Astrocyte (in vitro differentiated cells and primary cell): ENCODE data around the gene PGGHG. TPM values are rescaled to one million over a fixed set of nuclear protein-coding genes. Genes with fewer than 3 reads are reported as not detected.

Experiments
- DNase-seq: peaks from one replicate; pipeline ENCODE4 v3.0.0-alpha.2; 2010; ENCODE audit warnings: low read depth
- FAIRE-seq: peaks from 2 replicates; lab custom pipeline; 2011; peaks lifted over from hg19 to GRCh38; lab: Jason Lieb, UNC
- H2AFZ ChIP-seq: 2 replicates; pipeline ENCODE4 v1.6.0; 2012; ENCODE audit warnings: low read depth, low read length, inconsistent platforms
- H3K27ac ChIP-seq: 2 replicates; pipeline ENCODE4 v1.5.1; 2011; ENCODE audit warnings: low read depth, low read length, inconsistent platforms
- H3K27me3 ChIP-seq: 2 replicates; pipeline ENCODE4 v1.6.0; 2011; ENCODE audit warnings: low read length, inconsistent platforms; ENCODE audit not compliant: insufficient read depth
- H3K36me3 ChIP-seq: 2 replicates; pipeline ENCODE4 v1.5.1; 2011; ENCODE audit warnings: low read length, inconsistent platforms; ENCODE audit not compliant: insufficient read depth
- H3K4me1 ChIP-seq: 2 replicates; pipeline ENCODE4 v1.5.1; 2011; ENCODE audit warnings: low read length, inconsistent platforms; ENCODE audit not compliant: insufficient read depth
- H3K4me2 ChIP-seq: 2 replicates; pipeline ENCODE4 v1.6.0; 2012; ENCODE audit warnings: low read length, inconsistent platforms
- H3K4me3 ChIP-seq: 2 replicates; pipeline ENCODE4 v1.5.1; 2011; ENCODE audit warnings: low read depth, mild to moderate bottlenecking, low read length, inconsistent platforms; ENCODE audit not compliant: insufficient read depth
- H3K79me2 ChIP-seq: 2 replicates; pipeline ENCODE4 v1.6.0; 2012; ENCODE audit warnings: mild to moderate bottlenecking, low read length, inconsistent platforms; ENCODE audit not compliant: insufficient read depth
- H3K9ac ChIP-seq: 2 replicates; pipeline ENCODE4 v1.6.0; 2012; ENCODE audit warnings: mild to moderate bottlenecking, low read length, inconsistent platforms
- H3K9me3 ChIP-seq: 2 replicates; pipeline ENCODE4 v1.5.1; 2012; ENCODE audit warnings: low read depth, mild to moderate bottlenecking, low read length, inconsistent platforms; ENCODE audit not compliant: insufficient read depth
- H4K20me1 ChIP-seq: 2 replicates; pipeline ENCODE4 v1.6.0; 2012; ENCODE audit warnings: low read length, inconsistent platforms; ENCODE audit not compliant: insufficient read depth
- H3K27ac Mint-ChIP-seq: one replicate; pipeline ENCODE4 v1.8.0; 2021; ENCODE audit warnings: mild to moderate bottlenecking, mixed read lengths; ENCODE audit not compliant: unreplicated experiment
- H3K27me3 Mint-ChIP-seq: one replicate; pipeline ENCODE4 v1.8.0; 2021; ENCODE audit warnings: low read depth, mixed read lengths; ENCODE audit not compliant: unreplicated experiment
- H3K36me3 Mint-ChIP-seq: one replicate; pipeline ENCODE4 v1.8.0; 2021; ENCODE audit warnings: low read depth, mixed read lengths; ENCODE audit not compliant: unreplicated experiment
- H3K4me1 Mint-ChIP-seq: one replicate; pipeline ENCODE4 v1.8.0; 2021; ENCODE audit warnings: low read depth, mixed read lengths; ENCODE audit not compliant: unreplicated experiment
- H3K4me3 Mint-ChIP-seq: one replicate; pipeline ENCODE4 v1.8.0; 2021; ENCODE audit warnings: mild to moderate bottlenecking, moderate library complexity, mixed read lengths; ENCODE audit not compliant: unreplicated experiment
- H3K9me3 Mint-ChIP-seq: one replicate; pipeline ENCODE4 v1.8.0; 2021; ENCODE audit warnings: mild to moderate bottlenecking, mixed read lengths; ENCODE audit not compliant: unreplicated experiment
- EZH2 ChIP-seq: IDR thresholded peaks from 2 replicates; pipeline ENCODE4 v1.6.1; 2012; ENCODE audit warnings: mild to moderate bottlenecking, low read length, inconsistent platforms; ENCODE audit not compliant: insufficient read depth
- total RNA-seq: library from RNA; stranded (reverse); gene quantifications from 2 replicates; pipeline ENCODE4 v1.2.1, GENCODE V29; 2021
- TF ChIP-seq, protein P1 (sequence below): IDR thresholded peaks from 2 replicates; pipeline ENCODE4 v1.5.1; 2011; ENCODE audit warnings: low read depth, mild to moderate bottlenecking, inconsistent platforms, low read length, moderate library complexity; ENCODE audit not compliant: insufficient read depth

Gene PGGHG
- total RNA-seq, 1 donor from 2014 or later: 25.1 TPM

GRCh38 chr11:344836-345578 is 56.1 kb downstream of the PGGHG start:
- Mint-ChIP-seq H3K4me3 (no peak overlapping the region), H3K9me3 (peaks cover 1% of the 10 kb centered on the region), H3K36me3 (no peaks in the 10 kb centered on the region), H3K27me3 (peaks cover 2% of the 10 kb centered on the region), H3K4me1 (no peaks in the 10 kb centered on the region), H3K27ac (no peak overlapping the region)
- DNase-seq: no peak
- Histone ChIP-seq H3K9ac (no peak overlapping the region), H3K36me3 (no peaks in the 10 kb centered on the region), H3K79me2 (no peaks in the 10 kb centered on the region), H3K27me3 (no peaks in the 10 kb centered on the region), H4K20me1 (no peaks in the 10 kb centered on the region), H3K4me1 (no peaks in the 10 kb centered on the region), H2AFZ (no peak overlapping the region), H3K4me3 (no peak overlapping the region), H3K9me3 (no peaks in the 10 kb centered on the region), H3K4me2 (no peak overlapping the region), H3K27ac (no peak overlapping the region)
- no peak for FAIRE-seq
- TF ChIP-seq, protein P1, sequence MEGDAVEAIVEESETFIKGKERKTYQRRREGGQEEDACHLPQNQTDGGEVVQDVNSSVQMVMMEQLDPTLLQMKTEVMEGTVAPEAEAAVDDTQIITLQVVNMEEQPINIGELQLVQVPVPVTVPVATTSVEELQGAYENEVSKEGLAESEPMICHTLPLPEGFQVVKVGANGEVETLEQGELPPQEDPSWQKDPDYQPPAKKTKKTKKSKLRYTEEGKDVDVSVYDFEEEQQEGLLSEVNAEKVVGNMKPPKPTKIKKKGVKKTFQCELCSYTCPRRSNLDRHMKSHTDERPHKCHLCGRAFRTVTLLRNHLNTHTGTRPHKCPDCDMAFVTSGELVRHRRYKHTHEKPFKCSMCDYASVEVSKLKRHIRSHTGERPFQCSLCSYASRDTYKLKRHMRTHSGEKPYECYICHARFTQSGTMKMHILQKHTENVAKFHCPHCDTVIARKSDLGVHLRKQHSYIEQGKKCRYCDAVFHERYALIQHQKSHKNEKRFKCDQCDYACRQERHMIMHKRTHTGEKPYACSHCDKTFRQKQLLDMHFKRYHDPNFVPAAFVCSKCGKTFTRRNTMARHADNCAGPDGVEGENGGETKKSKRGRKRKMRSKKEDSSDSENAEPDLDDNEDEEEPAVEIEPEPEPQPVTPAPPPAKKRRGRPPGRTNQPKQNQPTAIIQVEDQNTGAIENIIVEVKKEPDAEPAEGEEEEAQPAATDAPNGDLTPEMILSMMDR: no peak
- TF ChIP-seq EZH2: no peak

Other genes with a start within 250 kb of the PGGHG start
- not detected in 2 replicates for gene SCGB1C1, start 96.0 kb upstream of the PGGHG start, total RNA-seq
- 73.2 and 81.6 TPM in 2 replicates for gene BET1L, start 81.7 kb upstream of the PGGHG start, total RNA-seq
- 157 TPM in 2 replicates for gene RIC8A, start 81.4 kb upstream of the PGGHG start, total RNA-seq
- 10.9 and 12.0 TPM in 2 replicates for gene SIRT3, start 52.8 kb upstream of the PGGHG start, total RNA-seq
- gene PSMD13, start 52.1 kb upstream of the PGGHG start, total RNA-seq: 131 and 137 TPM in 2 replicates
- gene NLRP6, start 10.7 kb upstream of the PGGHG start, total RNA-seq: not detected in 2 replicates
- not detected in 2 replicates for gene IFITM5, start 10.4 kb downstream of the PGGHG start, total RNA-seq
- 474 and 575 TPM in 2 replicates for gene IFITM2, start 18.7 kb downstream of the PGGHG start, total RNA-seq
- gene IFITM1, start 24.9 kb downstream of the PGGHG start, total RNA-seq: 526 and 631 TPM in 2 replicates
- 642 and 757 TPM in 2 replicates for gene IFITM3, start 31.7 kb downstream of the PGGHG start, total RNA-seq
- 64.6 and 68.5 TPM in 2 replicates for gene B4GALNT4, start 80.4 kb downstream of the PGGHG start, total RNA-seq
- 1.1 and 2.1 TPM in 2 replicates for gene PKP3, start 105.1 kb downstream of the PGGHG start, total RNA-seq
- gene SIGIRR, start 125.9 kb downstream of the PGGHG start, total RNA-seq: 6.2 and 7.2 TPM in 2 replicates
- gene ANO9, start 152.9 kb downstream of the PGGHG start, total RNA-seq: 0.82 and 1.9 TPM in 2 replicates
- gene PTDSS2, start 161.2 kb downstream of the PGGHG start, total RNA-seq: 40.3 and 47.3 TPM in 2 replicates
- gene RNH1, start 218.1 kb downstream of the PGGHG start, total RNA-seq: 117 and 130 TPM in 2 replicates
- gene HRAS, start 246.4 kb downstream of the PGGHG start, total RNA-seq: 78.5 and 84.2 TPM in 2 replicates
- 0.82 and 1.8 TPM in 2 replicates for gene LRRC56, start 248.4 kb downstream of the PGGHG start, total RNA-seq